A673 (cell line): Measurements from ENCODE around the gene WDR72. TPM values are rescaled to one million over a fixed set of nuclear protein-coding genes. Genes with fewer than 3 reads are reported as not detected.

ENCODE experiments used
- BruUV-seq: library from RNA; stranded (reverse); fragments of 400-500 nt; replicated peaks from 2 replicates; lab custom pipeline; 2021; lab: Mats Ljungman, UMichigan
- CTCF ChIA-PET: fragments of 300-600 bp; sonication (Branson Sonifier 250); formaldehyde crosslinking; loops from one replicate; lab custom pipeline; 2022; ENCODE audit warnings: antibody characterized with exemption; lab: Charles Lee
- POLR2A ChIA-PET: fragments of 300-600 bp; sonication (Branson Sonifier 250); formaldehyde crosslinking; loops from one replicate; lab custom pipeline; 2022; ENCODE audit warnings: antibody characterized with exemption; ENCODE audit not compliant: low non-redundant PET; lab: Charles Lee
- DNase-seq: peaks from one replicate; pipeline ENCODE4 v3.0.0-alpha.2; 2015; ENCODE audit warnings: low spot score
- H3K27ac ChIP-seq: fragments of 200-600 bp; sonication (generic); 2 replicates; pipeline ENCODE4 v1.5.1; 2016; ENCODE audit warnings: mixed run types, low read depth, mild to moderate bottlenecking, mixed read lengths, antibody characterized with exemption, low read length; ENCODE audit not compliant: poor library complexity, severe bottlenecking
- H3K27me3 ChIP-seq: fragments of 200-600 bp; sonication (generic); replicated peaks from 2 replicates; pipeline ENCODE4 v1.6.1; 2017; ENCODE audit warnings: mixed run types, low read depth, mild to moderate bottlenecking, mixed read lengths, antibody characterized with exemption, low read length; ENCODE audit not compliant: insufficient read depth, poor library complexity
- H3K36me3 ChIP-seq: fragments of 200-600 bp; sonication (generic); 2 replicates; pipeline ENCODE4 v1.6.1; 2016; ENCODE audit warnings: mixed run types, mild to moderate bottlenecking, mixed read lengths, antibody characterized with exemption, low read length; ENCODE audit not compliant: insufficient read depth, poor library complexity, severe bottlenecking
- H3K4me1 ChIP-seq: fragments of 200-600 bp; sonication (generic); 2 replicates; pipeline ENCODE4 v1.6.1; 2017; ENCODE audit warnings: mixed run types, mild to moderate bottlenecking, mixed read lengths, antibody characterized with exemption, low read length; ENCODE audit not compliant: insufficient read depth, poor library complexity, severe bottlenecking
- H3K4me3 ChIP-seq: fragments of 200-600 bp; sonication (generic); 2 replicates; pipeline ENCODE4 v1.5.1; 2016; ENCODE audit warnings: low read depth, mixed run types, mild to moderate bottlenecking, mixed read lengths, low read length; ENCODE audit not compliant: poor library complexity, severe bottlenecking
- H3K9me3 ChIP-seq: fragments of 200-600 bp; sonication (generic); 2 replicates; pipeline ENCODE4 v1.6.1; 2016; ENCODE audit warnings: mixed run types, low read depth, mild to moderate bottlenecking, mixed read lengths, antibody characterized with exemption, low read length; ENCODE audit not compliant: poor library complexity, severe bottlenecking
- EZH2 ChIP-seq: fragments of 200-600 bp; sonication (generic); IDR thresholded peaks from 2 replicates; pipeline ENCODE4 v1.6.1; 2017; ENCODE audit warnings: borderline replicate concordance, low read depth, mild to moderate bottlenecking, mixed read lengths, antibody characterized with exemption, low read length; ENCODE audit not compliant: poor library complexity, severe bottlenecking
- intact Hi-C: fragments of 100-400 bp; cut with micrococcal nuclease; formaldehyde crosslinking; loops from one replicate; pipeline ENCODE4 v1.10.0; 2022; ENCODE audit not compliant: unreplicated experiment
- total RNA-seq: library from RNA; stranded (reverse); gene quantifications from 2 replicates; pipeline ENCODE4 v1.2.3, GENCODE V29; 2021
- TF ChIP-seq, protein P1 (sequence below): fragments of 300-800, 200-600 bp; sonication (generic); conservative IDR thresholded peaks from 2 replicates; pipeline ENCODE4 v1.5.1; 2017; ENCODE audit warnings: low read depth, mild to moderate bottlenecking, antibody characterized with exemption, low read length, moderate library complexity, mixed read lengths

Gene WDR72
- total RNA-seq, 1 experiment from 2014 or later = not detected

GRCh38 chr15:53648934-53649333 is 110.5 kb downstream of the WDR72 start:
- H3K27ac ChIP-seq = no peak overlapping the region
- CTCF ChIA-PET = no interaction called here

DNA sequence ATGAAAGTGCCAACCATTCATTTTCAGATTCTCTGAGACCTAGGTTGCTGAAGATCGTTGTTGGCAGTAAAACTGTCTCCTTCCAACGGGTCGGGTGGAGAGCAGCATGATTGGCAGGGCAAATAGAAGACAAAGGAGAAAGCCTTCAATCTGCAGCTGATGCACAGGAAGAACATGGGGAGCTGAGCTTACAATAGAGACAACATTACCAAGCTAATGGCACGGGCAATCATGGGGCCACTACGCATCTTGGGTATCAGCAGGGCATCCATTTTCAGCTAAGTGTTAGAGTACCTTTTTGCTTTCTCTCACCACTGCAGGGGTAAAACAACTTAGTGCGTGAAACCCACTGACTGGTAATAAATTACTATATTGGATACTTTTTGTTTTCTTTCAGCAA is 114.8 kb downstream of the WDR72 start:
- TF ChIP-seq EZH2 = no peak
- TF ChIP-seq, protein P1, sequence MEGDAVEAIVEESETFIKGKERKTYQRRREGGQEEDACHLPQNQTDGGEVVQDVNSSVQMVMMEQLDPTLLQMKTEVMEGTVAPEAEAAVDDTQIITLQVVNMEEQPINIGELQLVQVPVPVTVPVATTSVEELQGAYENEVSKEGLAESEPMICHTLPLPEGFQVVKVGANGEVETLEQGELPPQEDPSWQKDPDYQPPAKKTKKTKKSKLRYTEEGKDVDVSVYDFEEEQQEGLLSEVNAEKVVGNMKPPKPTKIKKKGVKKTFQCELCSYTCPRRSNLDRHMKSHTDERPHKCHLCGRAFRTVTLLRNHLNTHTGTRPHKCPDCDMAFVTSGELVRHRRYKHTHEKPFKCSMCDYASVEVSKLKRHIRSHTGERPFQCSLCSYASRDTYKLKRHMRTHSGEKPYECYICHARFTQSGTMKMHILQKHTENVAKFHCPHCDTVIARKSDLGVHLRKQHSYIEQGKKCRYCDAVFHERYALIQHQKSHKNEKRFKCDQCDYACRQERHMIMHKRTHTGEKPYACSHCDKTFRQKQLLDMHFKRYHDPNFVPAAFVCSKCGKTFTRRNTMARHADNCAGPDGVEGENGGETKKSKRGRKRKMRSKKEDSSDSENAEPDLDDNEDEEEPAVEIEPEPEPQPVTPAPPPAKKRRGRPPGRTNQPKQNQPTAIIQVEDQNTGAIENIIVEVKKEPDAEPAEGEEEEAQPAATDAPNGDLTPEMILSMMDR = no peak
- H3K27me3 ChIP-seq = peaks cover 5% of the 10 kb centered on the region
- ChIA-PET CTCF (no interaction called here), POLR2A (no interaction called here)
- intact Hi-C loops = no loop called here
- no peak overlapping the region for H3K4me3 ChIP-seq
- no peaks in the 10 kb centered on the region for H3K9me3 ChIP-seq
- no TSS peak for BruUV-seq
- no peak overlapping the region for H3K27ac ChIP-seq
- H3K36me3 ChIP-seq = no peaks in the 10 kb centered on the region
- DNase-seq = no peak
- H3K4me1 ChIP-seq = no peaks in the 10 kb centered on the region

More at GRCh38 chr15:53648934-53649333, 110.5 kb downstream of the WDR72 start:
- no TSS peak for BruUV-seq
- TF ChIP-seq, protein P1 = no peak
- POLR2A ChIA-PET = no interaction called here
- H3K27me3 ChIP-seq = peaks cover 5% of the 10 kb centered on the region
- no peak overlapping the region for H3K4me3 ChIP-seq
- H3K36me3 ChIP-seq = no peaks in the 10 kb centered on the region
- H3K4me1 ChIP-seq = no peaks in the 10 kb centered on the region
- DNase-seq = no peak
- intact Hi-C loops = no loop called here
- no peaks in the 10 kb centered on the region for H3K9me3 ChIP-seq

GRCh38 chr15:53634517-53635106 is 124.9 kb downstream of the WDR72 start:
- no peak overlapping the region for H3K27ac ChIP-seq
- TF ChIP-seq EZH2 = no peak
- TF ChIP-seq, protein P1 = no peak
- no peak for DNase-seq
- no peaks in the 10 kb centered on the region for H3K4me1 ChIP-seq
- H3K9me3 ChIP-seq = peaks cover 14% of the 10 kb centered on the region
- H3K4me3 ChIP-seq = no peak overlapping the region
- intact Hi-C loops = no loop called here
- no peaks in the 10 kb centered on the region for H3K27me3 ChIP-seq
- BruUV-seq = no TSS peak
- POLR2A ChIA-PET = no interaction called here
- no peaks in the 10 kb centered on the region for H3K36me3 ChIP-seq
- CTCF ChIA-PET = no interaction called here
